A549 (cell line): ENCODE results near the gene ARHGEF10L. TPM values are rescaled to one million over a fixed set of nuclear protein-coding genes. Genes with fewer than 3 reads are reported as not detected.

ENCODE experiments used
- ATAC-seq, 2 experiments: fragments of 200-7000 bp in 1 of 2; fragments of >200 bp in 1 of 2; cut with Nextera tagmentation in 1 of 2; cut with Tn5 transposase in 1 of 2; 3 replicates each; pipeline versions ENCODE4 v1.8.0 to v1.9.1; 2018 to 2020; ENCODE audit warnings: mild to moderate bottlenecking in 1 of 2, moderate library complexity in 1 of 2
- CTCF ChIA-PET: fragments of 300-600 bp; sonication (Branson Sonifier 250); formaldehyde crosslinking; extraction: SDS; loops from one replicate; lab custom pipeline; 2021; ENCODE audit warnings: antibody characterized with exemption, inconsistent platforms; lab: Yijun Ruan, JAX
- POLR2A ChIA-PET: fragments of 350-600 bp; formaldehyde crosslinking; extraction: SDS; loops from one replicate; lab custom pipeline; 2021; ENCODE audit warnings: antibody characterized with exemption, inconsistent platforms; lab: Yijun Ruan, JAX
- DNase-seq, 2 experiments: peaks; one replicate each; pipeline versions ENCODE4 v3.0.0 to v3.0.0-alpha.2; 2011 to 2016; ENCODE audit warnings: low read depth in 1 of 2, low spot score in 1 of 2
- FAIRE-seq: peaks from 2 replicates; lab custom pipeline; 2011; peaks lifted over from hg19 to GRCh38; lab: Jason Lieb, UNC
- H3K27ac ChIP-seq, 2 experiments: fragments of >200 bp; sonication (Bioruptor Twin); formaldehyde crosslinking; 3 replicates each; pipeline ENCODE4 v1.5.1; 2016 to 2017
- H3K4me1 ChIP-seq: fragments of >200 bp; sonication (Bioruptor Twin); formaldehyde crosslinking; 3 replicates; pipeline ENCODE4 v1.6.1; 2016
- H3K4me2 ChIP-seq: fragments of >200 bp; sonication (Bioruptor Twin); formaldehyde crosslinking; 3 replicates; pipeline ENCODE4 v1.6.1; 2016
- H3K4me3 ChIP-seq: fragments of >200 bp; sonication (Bioruptor Twin); formaldehyde crosslinking; 3 replicates; pipeline ENCODE4 v1.5.1; 2016
- H3K9me3 ChIP-seq: fragments of >200 bp; sonication (Bioruptor Twin); formaldehyde crosslinking; 3 replicates; pipeline ENCODE4 v1.6.1; 2016
- CBX2 ChIP-seq: fragments of 200-600 bp; sonication (generic); IDR thresholded peaks from 2 replicates; pipeline ENCODE4 v1.6.1; 2016; ENCODE audit warnings: low read depth, mild to moderate bottlenecking, borderline replicate concordance
- CBX8 ChIP-seq: fragments of 200-600 bp; sonication (generic); IDR thresholded peaks from 2 replicates; pipeline ENCODE4 v1.6.1; 2016
- CHD2 ChIP-seq: fragments of 150-350 bp; IDR thresholded peaks from 2 replicates; pipeline ENCODE4 v1.6.1; 2014; ENCODE audit warnings: low read length; ENCODE audit not compliant: partially characterized antibody
- CHD4 ChIP-seq: fragments of 200-600 bp; sonication (generic); IDR thresholded peaks from 2 replicates; pipeline ENCODE4 v1.6.1; 2016; ENCODE audit warnings: antibody characterized with exemption, mild to moderate bottlenecking, borderline replicate concordance
- EHF ChIP-seq: fragments of 250-450 bp; sonication (Bioruptor Pico); IDR thresholded peaks from 2 replicates; pipeline ENCODE4 v1.5.0; 2020; ENCODE audit warnings: mild to moderate bottlenecking
- FOXS1 ChIP-seq: fragments of 250-450 bp; sonication (Bioruptor Pico); IDR thresholded peaks from 2 replicates; pipeline ENCODE4 v1.5.0; 2020; ENCODE audit warnings: mild to moderate bottlenecking, moderate library complexity
- HDAC2 ChIP-seq: fragments of 200-600 bp; sonication (generic); IDR thresholded peaks from 2 replicates; pipeline ENCODE4 v1.6.1; 2016
- HEYL ChIP-seq: fragments of 250-450 bp; sonication (Bioruptor Pico); IDR thresholded peaks from 2 replicates; pipeline ENCODE4 v1.8.0; 2021; ENCODE audit warnings: mild to moderate bottlenecking, moderate library complexity
- HOXA7 ChIP-seq: fragments of 250-450 bp; sonication (Bioruptor Pico); IDR thresholded peaks from 2 replicates; pipeline ENCODE4 v1.5.0; 2020; ENCODE audit warnings: mild to moderate bottlenecking, moderate library complexity
- KDM5A ChIP-seq: fragments of 200-600 bp; sonication (generic); IDR thresholded peaks from 2 replicates; pipeline ENCODE4 v1.6.1; 2016; ENCODE audit warnings: antibody characterized with exemption, mild to moderate bottlenecking
- MAZ ChIP-seq: fragments of 150-350 bp; IDR thresholded peaks from 2 replicates; pipeline ENCODE4 v1.6.1; 2014; ENCODE audit warnings: antibody characterized with exemption, low read depth, low read length, borderline replicate concordance
- NPAS2 ChIP-seq: fragments of 250-450 bp; sonication (Bioruptor Pico); IDR thresholded peaks from 2 replicates; pipeline ENCODE4 v1.8.0; 2022; ENCODE audit warnings: mild to moderate bottlenecking, moderate library complexity, borderline replicate concordance
- NR3C1 ChIP-seq: fragments of >200 bp; sonication (Bioruptor Twin); formaldehyde crosslinking; IDR thresholded peaks from 3 replicates; pipeline ENCODE4 v1.6.1; 2017
- POLR2AphosphoS2 ChIP-seq: conservative IDR thresholded peaks from 2 replicates; pipeline ENCODE4 v1.6.1; 2012; ENCODE audit warnings: low read length, improper control_type of control experiment, inconsistent platforms
- RAD21 ChIP-seq, 2 experiments: fragments of >200 bp in 1 of 2; sonication (Bioruptor Twin) in 1 of 2; formaldehyde crosslinking in 1 of 2; IDR thresholded peaks in 1 of 2; conservative IDR thresholded peaks in 1 of 2; 2 replicates in 1 of 2; 3 replicates in 1 of 2; pipeline ENCODE4 v1.6.1; 2012 to 2018; ENCODE audit warnings: inconsistent platforms in 1 of 2
- RARB ChIP-seq: fragments of 250-450 bp; sonication (Bioruptor Pico); IDR thresholded peaks from 2 replicates; pipeline ENCODE4 v1.8.0; 2021; ENCODE audit warnings: mild to moderate bottlenecking, moderate library complexity
- RNF2 ChIP-seq: fragments of 200-600 bp; sonication (generic); IDR thresholded peaks from 2 replicates; pipeline ENCODE4 v1.6.1; 2016; ENCODE audit warnings: low read depth, mild to moderate bottlenecking, antibody characterized with exemption, moderate library complexity, borderline replicate concordance
- SMC3 ChIP-seq: fragments of >200 bp; sonication (Bioruptor Twin); formaldehyde crosslinking; IDR thresholded peaks from 3 replicates; pipeline ENCODE4 v1.6.1; 2018; ENCODE audit warnings: inconsistent platforms
- SREBF2 ChIP-seq: fragments of 450-650 bp; IDR thresholded peaks from 2 replicates; pipeline ENCODE4 v1.6.1; 2014; ENCODE audit warnings: mild to moderate bottlenecking, moderate library complexity
- TP53 ChIP-seq: fragments of 250-450 bp; sonication (Bioruptor Pico); IDR thresholded peaks from 2 replicates; pipeline ENCODE4 v1.5.0; 2021; ENCODE audit warnings: mild to moderate bottlenecking, moderate library complexity
- ZFP36 ChIP-seq: fragments of 450-650 bp; IDR thresholded peaks from 2 replicates; pipeline ENCODE4 v1.6.1; 2014; ENCODE audit warnings: borderline replicate concordance; ENCODE audit not compliant: partially characterized antibody
- ZNF302 ChIP-seq: fragments of 250-450 bp; sonication (Bioruptor Pico); IDR thresholded peaks from 2 replicates; pipeline ENCODE4 v1.9.0; 2021; ENCODE audit warnings: inconsistent platforms, mild to moderate bottlenecking, moderate library complexity
- WGBS: methylation state at CpG from one replicate; pipeline ENCODE4 v1.1.6; 2017; ENCODE audit errors: missing lambda C conversion rate; 5-methylcytosine and 5-hydroxymethylcytosine counted together
- polyA plus RNA-seq, 4 experiments: library from polyadenylated mRNA; depleted of rRNA in 3 of 4; stranded (reverse); fragments of >200 nt; fragmentation: RNase III in 1 of 4; extraction: RNeasy Plus Mini Kit Qiagen cat#74134 plus additional on column Dnase treatment in 1 of 4; gene quantifications; 2 replicates in 3 of 4; 3 replicates in 1 of 4; pipeline ENCODE4 v1.2.3, GENCODE V29; 2011 to 2017
- TF ChIP-seq, protein P1 (sequence below): fragments of >200 bp; sonication (Bioruptor Twin); formaldehyde crosslinking; IDR thresholded peaks from 3 replicates; pipeline ENCODE4 v1.5.1; 2016
- TF ChIP-seq, protein P2 (sequence below): fragments of 150-350 bp; IDR thresholded peaks from 2 replicates; pipeline ENCODE4 v1.6.1; 2014; ENCODE audit warnings: low read depth, mild to moderate bottlenecking, low read length
- TF ChIP-seq, protein P3 (sequence below): fragments of 250-450 bp; sonication (Bioruptor Pico); IDR thresholded peaks from 2 replicates; pipeline ENCODE4 v1.5.0; 2021; ENCODE audit warnings: mild to moderate bottlenecking, moderate library complexity, borderline replicate concordance
- TF ChIP-seq, protein P4 (sequence below): fragments of >200 bp; sonication (Bioruptor Twin); formaldehyde crosslinking; IDR thresholded peaks from 3 replicates; pipeline ENCODE4 v1.6.1; 2016
- TF ChIP-seq, protein P5 (sequence below): IDR thresholded peaks from 2 replicates; pipeline ENCODE4 v1.6.1; 2012

Gene ARHGEF10L
- polyA plus RNA-seq, 2 of the 4 experiments (the other 2 are of a cell fraction): 3.5 to 5.2 TPM

DNA sequence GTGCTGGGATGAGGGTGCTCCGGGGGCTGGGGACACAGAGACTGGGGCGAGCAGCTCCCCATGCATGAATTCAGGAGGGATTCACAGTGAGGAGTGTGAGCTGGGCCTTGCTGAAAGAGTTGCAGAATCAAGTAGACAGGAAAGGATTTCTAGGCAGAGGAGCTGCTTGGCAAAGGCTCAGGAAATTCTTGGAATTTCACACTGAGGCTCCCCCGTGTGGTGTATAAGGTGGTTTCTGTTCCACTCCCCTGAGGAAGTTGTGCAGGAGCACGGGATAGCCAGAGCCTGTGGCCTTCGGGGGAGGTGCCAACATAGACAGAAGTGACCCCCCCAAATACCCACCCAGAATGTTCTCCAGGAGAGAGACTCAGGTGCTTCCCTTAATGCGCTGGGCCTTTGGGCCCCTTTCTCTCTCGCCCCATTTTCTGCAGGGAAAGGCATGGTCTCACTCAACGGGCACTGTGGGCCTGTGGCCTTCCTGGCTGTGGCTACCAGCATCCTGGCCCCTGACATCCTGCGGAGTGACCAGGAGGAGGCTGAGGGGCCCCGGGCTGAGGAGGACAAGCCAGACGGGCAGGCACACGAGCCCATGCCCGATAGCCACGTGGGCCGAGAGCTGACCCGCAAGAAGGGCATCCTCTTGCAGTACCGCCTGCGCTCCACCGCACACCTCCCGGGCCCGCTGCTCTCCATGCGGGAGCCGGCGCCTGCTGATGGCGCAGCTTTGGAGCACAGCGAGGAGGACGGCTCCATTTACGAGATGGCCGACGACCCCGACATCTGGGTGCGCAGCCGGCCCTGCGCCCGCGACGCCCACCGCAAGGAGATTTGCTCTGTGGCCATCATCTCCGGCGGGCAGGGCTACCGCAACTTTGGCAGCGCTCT, 157.2 kb downstream of the ARHGEF10L start:
- 81% methylated on average over 36 of the region's 42 CpGs for WGBS
- Histone ChIP-seq H3K4me1 (peaks cover 4% of the 10 kb centered on the region; the same call in 1 of the 3 replicates), H3K9me3 (no peaks in the 10 kb centered on the region), H3K4me3 (no peak overlapping the region), H3K4me2 (no peak overlapping the region), H3K27ac (no peak overlapping the region)
- TF ChIP-seq RARB (CRISPR knock-in tag) (no peak), SMC3 (peak; percentile 58), RAD21 (conservative IDR thresholded peaks at IDR 0.05 in 1 of 2, IDR thresholded peaks at IDR 0.05 in 1 of 2) (peak; percentile 42 to 44; a peak in 4 of 5 replicates), EHF (CRISPR knock-in tag) (no peak), CHD2 (no peak)
- TF ChIP-seq, protein P1, sequence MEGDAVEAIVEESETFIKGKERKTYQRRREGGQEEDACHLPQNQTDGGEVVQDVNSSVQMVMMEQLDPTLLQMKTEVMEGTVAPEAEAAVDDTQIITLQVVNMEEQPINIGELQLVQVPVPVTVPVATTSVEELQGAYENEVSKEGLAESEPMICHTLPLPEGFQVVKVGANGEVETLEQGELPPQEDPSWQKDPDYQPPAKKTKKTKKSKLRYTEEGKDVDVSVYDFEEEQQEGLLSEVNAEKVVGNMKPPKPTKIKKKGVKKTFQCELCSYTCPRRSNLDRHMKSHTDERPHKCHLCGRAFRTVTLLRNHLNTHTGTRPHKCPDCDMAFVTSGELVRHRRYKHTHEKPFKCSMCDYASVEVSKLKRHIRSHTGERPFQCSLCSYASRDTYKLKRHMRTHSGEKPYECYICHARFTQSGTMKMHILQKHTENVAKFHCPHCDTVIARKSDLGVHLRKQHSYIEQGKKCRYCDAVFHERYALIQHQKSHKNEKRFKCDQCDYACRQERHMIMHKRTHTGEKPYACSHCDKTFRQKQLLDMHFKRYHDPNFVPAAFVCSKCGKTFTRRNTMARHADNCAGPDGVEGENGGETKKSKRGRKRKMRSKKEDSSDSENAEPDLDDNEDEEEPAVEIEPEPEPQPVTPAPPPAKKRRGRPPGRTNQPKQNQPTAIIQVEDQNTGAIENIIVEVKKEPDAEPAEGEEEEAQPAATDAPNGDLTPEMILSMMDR: peak; percentile 48
- TF ChIP-seq, protein P2, sequence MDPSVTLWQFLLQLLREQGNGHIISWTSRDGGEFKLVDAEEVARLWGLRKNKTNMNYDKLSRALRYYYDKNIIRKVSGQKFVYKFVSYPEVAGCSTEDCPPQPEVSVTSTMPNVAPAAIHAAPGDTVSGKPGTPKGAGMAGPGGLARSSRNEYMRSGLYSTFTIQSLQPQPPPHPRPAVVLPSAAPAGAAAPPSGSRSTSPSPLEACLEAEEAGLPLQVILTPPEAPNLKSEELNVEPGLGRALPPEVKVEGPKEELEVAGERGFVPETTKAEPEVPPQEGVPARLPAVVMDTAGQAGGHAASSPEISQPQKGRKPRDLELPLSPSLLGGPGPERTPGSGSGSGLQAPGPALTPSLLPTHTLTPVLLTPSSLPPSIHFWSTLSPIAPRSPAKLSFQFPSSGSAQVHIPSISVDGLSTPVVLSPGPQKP: no peak
- DNase-seq (peak; percentile 38 to 59), ATAC-seq (peak; percentile 91 to 92; a peak in 5 of 6 replicates), FAIRE-seq (no peak)
- CTCF ChIA-PET: interaction anchor here (0.6 to 7.3 kb wide), 20 partner anchors 9 to 202 kb away, joined by 3 to 40 read pairs (median 3); no protein-coding TSS in a partner anchor
- POLR2A ChIA-PET: no interaction called here

DNA sequence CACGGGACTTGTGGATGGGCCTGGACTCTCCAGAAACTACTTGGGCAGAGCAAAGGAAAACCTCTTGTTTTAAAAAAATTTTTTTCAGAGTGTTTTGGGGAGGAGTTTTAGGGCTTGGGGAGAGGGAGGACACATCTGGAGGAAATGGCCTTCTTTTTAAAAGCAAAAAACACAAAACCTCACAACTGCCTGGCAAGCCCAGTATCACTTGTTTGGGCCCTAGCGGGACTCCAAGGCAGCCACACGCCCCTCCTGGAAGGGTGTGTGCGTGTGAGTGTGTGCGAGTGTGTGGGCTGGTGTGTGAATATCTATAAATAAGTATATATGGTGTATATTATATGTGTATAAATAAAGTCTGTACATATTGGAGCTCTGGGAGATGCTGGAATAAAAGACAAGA, 158.0 kb downstream of the ARHGEF10L start:
- no peak for TF ChIP-seq CBX2
- no peak for TF ChIP-seq FOXS1 (CRISPR knock-in tag)
- TF ChIP-seq, protein P3, sequence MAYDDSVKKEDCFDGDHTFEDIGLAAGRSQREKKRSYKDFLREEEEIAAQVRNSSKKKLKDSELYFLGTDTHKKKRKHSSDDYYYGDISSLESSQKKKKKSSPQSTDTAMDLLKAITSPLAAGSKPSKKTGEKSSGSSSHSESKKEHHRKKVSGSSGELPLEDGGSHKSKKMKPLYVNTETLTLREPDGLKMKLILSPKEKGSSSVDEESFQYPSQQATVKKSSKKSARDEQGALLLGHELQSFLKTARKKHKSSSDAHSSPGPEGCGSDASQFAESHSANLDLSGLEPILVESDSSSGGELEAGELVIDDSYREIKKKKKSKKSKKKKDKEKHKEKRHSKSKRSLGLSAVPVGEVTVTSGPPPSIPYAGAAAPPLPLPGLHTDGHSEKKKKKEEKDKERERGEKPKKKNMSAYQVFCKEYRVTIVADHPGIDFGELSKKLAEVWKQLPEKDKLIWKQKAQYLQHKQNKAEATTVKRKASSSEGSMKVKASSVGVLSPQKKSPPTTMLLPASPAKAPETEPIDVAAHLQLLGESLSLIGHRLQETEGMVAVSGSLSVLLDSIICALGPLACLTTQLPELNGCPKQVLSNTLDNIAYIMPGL: no peak
- TF ChIP-seq HDAC2: no peak
- TF ChIP-seq MAZ: no peak
- TF ChIP-seq CHD4: no peak
- TF ChIP-seq RNF2: no peak
- no peak for TF ChIP-seq HEYL
- no peak overlapping the region for H3K4me2 ChIP-seq
- H3K9me3 ChIP-seq: no peaks in the 10 kb centered on the region
- FAIRE-seq (no peak), DNase-seq (no peak), ATAC-seq (no peak)
- ChIA-PET CTCF (interaction anchor here (0.7 to 7.3 kb wide), 8 partner anchors 9 to 203 kb away, joined by 3 to 40 read pairs (median 4); no protein-coding TSS in a partner anchor), POLR2A (no interaction called here)
- 88% methylated on average over 5 of the region's 5 CpGs for WGBS
- H3K27ac ChIP-seq: no peak overlapping the region
- H3K4me1 ChIP-seq: peaks cover 4% of the 10 kb centered on the region; the same call in 1 of the 3 replicates
- no peak overlapping the region for H3K4me3 ChIP-seq

DNA sequence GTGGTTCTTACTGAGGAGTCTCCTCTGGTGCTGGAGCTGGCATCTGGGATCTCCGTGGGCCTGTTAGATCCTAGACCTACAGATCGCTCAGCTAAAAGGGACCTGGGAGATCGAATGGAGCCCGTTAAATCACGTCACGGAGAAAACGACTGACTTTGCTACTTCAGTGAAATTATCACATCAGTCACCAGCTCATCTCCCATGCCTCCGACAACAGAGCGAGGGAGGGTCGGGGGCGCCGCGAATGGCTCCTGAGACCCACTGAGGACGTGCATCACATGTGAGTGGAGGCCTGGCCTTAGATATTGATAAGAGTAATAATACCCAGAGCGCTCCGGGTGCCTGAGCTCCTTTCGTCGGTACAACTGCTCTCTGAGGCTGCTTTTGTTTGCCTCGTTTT, 160.1 kb downstream of the ARHGEF10L start:
- Histone ChIP-seq H3K4me1 (peaks cover 4% of the 10 kb centered on the region; the same call in 1 of the 3 replicates), H3K27ac (no peak overlapping the region), H3K4me3 (no peak overlapping the region), H3K4me2 (no peak overlapping the region), H3K9me3 (no peaks in the 10 kb centered on the region)
- POLR2A ChIA-PET: no interaction called here
- DNase-seq (no peak), FAIRE-seq (no peak), ATAC-seq (no peak)
- 85% methylated on average over 19 of the region's 19 CpGs for WGBS
- CTCF ChIA-PET: no interaction called here
- no peak for TF ChIP-seq NPAS2 (CRISPR knock-in tag)
- TF ChIP-seq TP53 (CRISPR knock-in tag): no peak
- no peak for TF ChIP-seq SREBF2
- TF ChIP-seq HOXA7: no peak
- TF ChIP-seq HDAC2: no peak
- no peak for TF ChIP-seq CBX8
- TF ChIP-seq ZFP36: no peak
- TF ChIP-seq, protein P4, sequence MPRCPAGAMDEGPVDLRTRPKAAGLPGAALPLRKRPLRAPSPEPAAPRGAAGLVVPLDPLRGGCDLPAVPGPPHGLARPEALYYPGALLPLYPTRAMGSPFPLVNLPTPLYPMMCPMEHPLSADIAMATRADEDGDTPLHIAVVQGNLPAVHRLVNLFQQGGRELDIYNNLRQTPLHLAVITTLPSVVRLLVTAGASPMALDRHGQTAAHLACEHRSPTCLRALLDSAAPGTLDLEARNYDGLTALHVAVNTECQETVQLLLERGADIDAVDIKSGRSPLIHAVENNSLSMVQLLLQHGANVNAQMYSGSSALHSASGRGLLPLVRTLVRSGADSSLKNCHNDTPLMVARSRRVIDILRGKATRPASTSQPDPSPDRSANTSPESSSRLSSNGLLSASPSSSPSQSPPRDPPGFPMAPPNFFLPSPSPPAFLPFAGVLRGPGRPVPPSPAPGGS: no peak
- no peak for TF ChIP-seq ZNF302 (CRISPR knock-in tag)
- TF ChIP-seq POLR2AphosphoS2: no peak
- no peak for TF ChIP-seq KDM5A
- no peak for TF ChIP-seq SMC3
- TF ChIP-seq NR3C1: no peak
- TF ChIP-seq, protein P5, sequence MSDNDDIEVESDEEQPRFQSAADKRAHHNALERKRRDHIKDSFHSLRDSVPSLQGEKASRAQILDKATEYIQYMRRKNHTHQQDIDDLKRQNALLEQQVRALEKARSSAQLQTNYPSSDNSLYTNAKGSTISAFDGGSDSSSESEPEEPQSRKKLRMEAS: no peak
